Stimulated activated CD4-positive, alpha-beta T cell treated with anti-CD3 and anti-CD28 coated beads, Interleukin-12 subunit alpha, Interleukin-12 subunit beta, amount 100 ng/mL, for 24 hours (primary cell): ENCODE measurements around the gene UVRAG.
"Not testable (repeated sequence)": the region's sequence is repeated elsewhere in the genome, so short reads cannot be mapped to it uniquely, and the experiment has no call there.

Experiments
- DNase-seq, 2 experiments: peaks; one replicate each; pipeline ENCODE4 v3.0.0-alpha.2; 2020; ENCODE audit warnings: low read depth in 2 of 2

UVRAG gene

DNA sequence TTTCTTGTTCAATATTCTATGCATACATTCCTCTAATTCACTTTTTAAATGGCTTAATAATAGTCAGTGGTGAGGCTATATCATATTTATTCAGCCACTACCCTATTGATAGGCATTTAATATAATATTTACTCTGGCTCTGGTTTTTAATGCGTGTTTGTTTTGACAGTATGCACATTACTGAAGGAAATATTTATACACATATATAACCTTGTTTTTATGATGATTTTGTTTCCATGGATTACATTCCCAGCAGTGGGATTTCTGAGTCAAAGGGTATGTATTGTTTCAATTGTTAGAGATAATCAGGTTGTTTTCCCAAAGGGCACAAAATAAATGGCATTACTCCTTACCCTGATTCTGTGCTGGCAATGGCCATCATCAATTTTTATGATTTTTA, 105.8 kb downstream of the UVRAG start:
- DNase-seq, result no peak

DNA sequence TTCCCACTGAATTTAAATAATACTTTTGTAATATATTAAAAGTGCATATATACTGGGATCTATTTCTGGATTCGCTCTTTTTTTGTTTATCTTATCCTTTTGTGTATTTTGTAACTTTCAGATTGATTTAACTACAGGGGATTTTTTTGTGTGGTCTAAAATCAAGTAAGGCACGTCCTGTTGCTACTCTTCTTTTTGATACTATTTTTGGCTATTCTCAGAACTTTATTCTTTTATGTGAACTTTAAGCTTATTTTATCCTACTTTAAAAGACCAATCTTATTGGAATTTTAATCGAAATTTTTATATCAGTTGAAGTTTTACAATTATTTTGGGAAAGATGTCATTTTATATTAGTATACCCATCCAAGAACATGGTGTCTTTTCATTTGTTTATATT, 106.8 kb downstream of the UVRAG start:
- no peak for DNase-seq

GRCh38 chr11:75924966-75925784, 110.2 kb downstream of the UVRAG start:
- DNase-seq, result no peak

DNA sequence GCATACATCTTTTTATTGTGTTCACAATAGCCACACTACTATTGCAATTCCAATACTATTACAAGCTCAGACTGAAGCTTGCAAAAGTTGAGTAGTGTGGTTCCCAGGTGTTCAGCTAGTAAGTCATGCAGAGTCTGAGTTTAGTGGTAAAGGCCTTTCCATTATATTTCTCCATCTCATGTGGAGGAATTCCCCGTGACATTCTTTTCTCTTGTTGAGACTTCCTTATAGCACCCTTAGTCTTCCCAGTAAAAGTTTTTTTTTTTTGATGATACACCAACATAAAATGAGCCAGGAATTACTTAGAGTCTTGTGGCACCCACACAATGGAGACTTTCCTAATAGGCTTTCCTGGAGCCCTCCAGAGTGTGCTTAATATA, 110.8 kb downstream of the UVRAG start:
- no peak for DNase-seq

DNA sequence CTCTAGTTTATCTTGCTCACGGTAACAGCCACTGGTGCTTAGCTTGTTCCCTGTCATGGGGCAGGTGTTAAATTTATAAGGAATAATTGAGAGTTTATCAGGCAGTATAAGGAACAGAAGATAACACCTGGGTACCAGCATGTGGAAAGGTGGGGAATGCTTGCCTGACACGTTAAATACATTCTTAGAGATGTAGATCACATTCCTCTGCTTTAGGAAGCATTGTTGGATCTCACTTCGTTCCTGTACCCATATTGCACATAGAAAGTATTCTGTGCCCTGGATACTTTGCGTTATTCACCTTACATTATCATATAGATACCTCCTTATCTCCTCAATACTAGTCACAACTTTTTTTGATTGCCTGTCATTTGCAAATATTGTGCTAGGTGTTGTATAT, 114.7 kb downstream of the UVRAG start:
- DNase-seq, result no peak

- DNase-seq, result no peak
These were observed 115.5 kb downstream of the UVRAG start for GRCh38 chr11:75930534-75930933.

GRCh38 chr11:75931124-75931523, 116.1 kb downstream of the UVRAG start:
- no peak for DNase-seq

DNA sequence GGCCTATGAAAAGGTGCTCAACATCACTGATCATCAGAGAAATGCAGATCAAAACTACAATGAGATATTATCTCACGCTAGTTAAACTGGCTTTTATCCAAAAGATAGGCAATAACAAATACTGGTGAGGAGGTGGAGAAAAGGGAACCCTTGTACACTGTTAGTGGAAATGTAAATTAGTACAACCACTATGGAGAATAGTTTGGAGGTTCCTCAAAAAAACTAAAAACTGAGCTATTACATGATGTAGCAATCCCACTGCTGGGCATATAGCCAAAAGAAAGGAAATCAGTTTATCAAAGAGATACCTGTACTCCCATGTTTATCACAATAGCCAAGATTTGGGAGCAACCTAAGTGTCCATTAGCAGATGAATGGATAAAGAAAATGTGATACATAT, 118.7 kb downstream of the UVRAG start:
- DNase-seq, result not testable (repeated sequence)

GRCh38 chr11:75934851-75935250, 119.8 kb downstream of the UVRAG start:
- DNase-seq, result no peak

- DNase-seq, result no peak
These were observed 123.5 kb downstream of the UVRAG start for GRCh38 chr11:75938543-75938942.

GRCh38 chr11:75939516-75939915, 124.5 kb downstream of the UVRAG start:
- no peak for DNase-seq

GRCh38 chr11:75939992-75940391, 125.0 kb downstream of the UVRAG start:
- no peak for DNase-seq

DNA sequence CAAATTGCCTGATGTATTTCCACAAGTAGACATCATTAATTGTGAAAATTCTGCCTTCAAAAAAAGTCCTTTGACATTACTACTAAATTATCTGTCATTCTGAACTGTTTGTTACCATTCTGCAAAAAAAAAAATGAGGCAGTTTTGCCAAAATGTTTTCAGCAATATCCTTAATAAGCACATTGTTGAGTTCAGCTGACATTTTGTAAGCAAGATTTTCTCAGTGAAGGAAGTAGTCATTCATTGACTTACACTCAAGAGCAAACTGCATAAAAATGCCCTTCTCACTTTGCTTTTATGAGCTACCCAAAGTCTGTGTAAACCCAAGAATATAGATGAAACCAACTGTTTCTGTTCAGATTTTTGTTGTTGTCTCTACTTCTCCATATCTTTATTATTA, 125.9 kb downstream of the UVRAG start:
- DNase-seq, result no peak

DNA sequence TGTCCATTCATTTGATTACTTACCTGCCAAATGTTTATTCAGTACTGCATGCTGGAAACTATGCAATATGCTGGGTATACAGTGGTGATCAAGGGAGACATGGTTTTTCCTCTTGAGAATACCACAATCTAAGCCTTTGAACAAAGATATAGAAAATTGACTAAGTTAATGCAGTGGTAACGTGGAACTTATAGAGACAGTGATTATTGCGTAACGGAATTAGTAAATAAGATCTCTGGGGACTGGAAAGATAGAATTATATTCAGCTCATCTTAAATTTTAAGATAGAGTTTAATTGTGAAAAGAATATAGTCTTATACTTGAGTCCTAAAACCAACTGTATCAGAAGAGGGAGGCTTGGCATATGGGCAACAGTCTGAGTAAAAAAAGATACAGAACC, 129.5 kb downstream of the UVRAG start:
- no peak for DNase-seq

- no peak for DNase-seq
These were observed 130.4 kb downstream of the UVRAG start for GRCh38 chr11:75945446-75945845.

- no peak for DNase-seq
These were observed 130.9 kb downstream of the UVRAG start for GRCh38 chr11:75945947-75946346.

DNA sequence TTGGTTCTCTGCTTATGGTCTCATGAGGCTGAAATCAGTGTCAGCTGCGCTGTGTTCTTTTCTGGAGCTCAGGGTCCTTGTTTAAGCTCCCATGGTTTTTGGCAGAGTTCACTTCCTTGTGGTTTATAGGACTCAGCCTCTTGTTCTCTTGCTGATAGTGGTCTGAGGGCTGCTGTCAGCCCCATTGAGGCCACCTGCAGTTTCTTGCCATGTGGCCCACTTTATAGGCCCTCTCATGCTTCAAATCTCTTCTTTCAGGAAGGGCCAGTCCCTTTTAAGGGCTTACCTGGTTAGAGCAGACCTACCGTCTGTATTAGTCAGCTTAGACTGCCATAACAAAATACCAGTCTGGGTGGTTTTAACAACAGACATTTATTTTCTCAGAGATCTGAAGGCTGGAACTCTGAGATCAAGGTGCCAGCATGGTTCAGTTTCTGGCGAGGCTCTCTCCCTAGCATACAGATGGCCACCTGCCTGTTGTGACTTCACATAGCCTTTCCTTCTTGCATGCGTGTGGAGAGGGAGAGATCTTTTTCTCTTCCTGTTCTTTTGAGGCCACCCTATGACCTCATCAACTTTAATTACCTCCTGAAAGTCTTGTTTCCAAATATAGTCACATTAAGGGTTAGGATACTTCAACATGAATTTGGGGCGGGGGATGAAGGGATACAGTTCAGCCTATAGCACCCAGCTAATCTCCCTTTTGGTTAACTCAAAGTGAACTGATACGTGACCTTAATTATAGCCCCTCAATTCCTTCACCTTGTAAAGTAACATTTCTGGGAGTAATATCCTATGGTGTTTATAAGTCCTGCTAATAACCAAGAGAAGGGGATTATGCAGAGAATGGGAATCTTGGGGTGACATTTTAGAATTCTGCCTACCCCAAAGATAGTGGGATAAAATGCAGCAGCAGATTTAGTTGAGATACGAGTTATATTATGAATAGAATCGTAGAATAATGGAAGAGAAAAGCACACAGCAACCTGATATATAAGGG, 131.8 kb downstream of the UVRAG start:
- DNase-seq, result no peak

- no peak for DNase-seq
These were observed 134.1 kb downstream of the UVRAG start for GRCh38 chr11:75949023-75949672.

GRCh38 chr11:75950141-75950540, 135.1 kb downstream of the UVRAG start:
- DNase-seq, result no peak

- DNase-seq, result no peak
These were observed 139.0 kb downstream of the UVRAG start for GRCh38 chr11:75954039-75954438.

DNA sequence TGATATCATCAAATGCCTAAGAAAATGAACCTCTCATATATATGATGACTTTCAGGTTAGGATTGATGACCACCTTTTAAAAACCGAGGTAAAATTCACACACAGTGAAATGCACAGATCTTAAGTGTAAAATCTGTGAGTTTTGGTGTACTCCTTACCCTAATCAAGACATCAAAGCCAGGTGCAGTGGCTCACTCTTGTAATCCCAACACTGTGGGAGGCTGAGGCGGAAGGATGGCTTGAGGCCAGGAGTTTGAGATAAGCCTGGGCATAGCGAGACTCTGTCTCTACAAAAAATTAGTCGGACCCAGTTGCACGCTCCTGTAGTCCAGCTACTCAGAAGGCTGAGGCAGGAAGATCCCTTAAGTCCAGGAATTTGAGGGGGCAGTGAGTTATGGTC, 140.4 kb downstream of the UVRAG start:
- no peak for DNase-seq

DNA sequence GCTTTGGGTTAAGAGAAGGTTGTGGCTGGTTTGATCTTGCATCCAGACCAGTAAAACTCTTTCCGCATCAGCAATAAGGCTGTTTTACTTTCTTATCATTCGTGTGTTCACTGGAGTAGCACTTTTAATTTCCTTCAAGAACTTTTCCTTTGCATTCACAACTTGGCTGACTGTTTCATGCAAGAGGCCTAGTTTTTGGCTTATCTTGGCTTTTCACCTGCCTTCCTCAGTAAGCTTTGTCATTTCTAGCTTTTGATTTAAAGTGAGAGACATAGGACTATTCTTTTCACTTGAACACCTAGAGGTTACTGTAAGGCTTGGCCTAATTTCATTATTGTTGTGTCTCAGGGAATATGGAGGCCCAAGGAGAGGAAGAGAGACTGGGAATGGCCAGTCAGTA, 144.5 kb downstream of the UVRAG start:
- DNase-seq, result no peak
